Endodermal cell (in vitro differentiated cells): ENCODE data around the gene PIEZO2. TPM values are rescaled to one million over a fixed set of nuclear protein-coding genes. Genes with fewer than 3 reads are reported as not detected.
"Not testable (repeated sequence)": the region's sequence is repeated elsewhere in the genome, so short reads cannot be mapped to it uniquely, and the experiment has no call there.

Experiments used
- DNase-seq: peaks from one replicate; pipeline ENCODE4 v3.0.0-alpha.2; 2017
- H3K27ac ChIP-seq: 2 replicates; pipeline ENCODE4 v1.5.1; 2013; ENCODE audit warnings: mild to moderate bottlenecking, low read depth, low read length, moderate library complexity
- H3K27me3 ChIP-seq: 2 replicates; pipeline ENCODE4 v1.6.1; 2013; ENCODE audit warnings: mild to moderate bottlenecking, low read length, moderate library complexity; ENCODE audit not compliant: insufficient read depth, control insufficient read depth, poor library complexity, severe bottlenecking
- H3K36me3 ChIP-seq: 2 replicates; pipeline ENCODE4 v1.7.0; 2013; ENCODE audit warnings: mild to moderate bottlenecking, low read length, moderate library complexity; ENCODE audit not compliant: control insufficient read depth, insufficient read depth
- H3K4me1 ChIP-seq: one replicate; pipeline ENCODE4 v1.7.0; 2013; ENCODE audit warnings: low read length; ENCODE audit not compliant: control insufficient read depth, insufficient read depth
- H3K4me3 ChIP-seq: 2 replicates; pipeline ENCODE4 v1.5.1; 2013; ENCODE audit warnings: mild to moderate bottlenecking, low read length, moderate library complexity
- H3K9ac ChIP-seq: 2 replicates; pipeline ENCODE4 v1.6.1; 2013; ENCODE audit warnings: mild to moderate bottlenecking, low read length, moderate library complexity; ENCODE audit not compliant: poor library complexity, severe bottlenecking; ENCODE audit errors: extremely low read depth
- H3K9me3 ChIP-seq: 2 replicates; pipeline ENCODE4 v1.6.1; 2013; ENCODE audit warnings: mild to moderate bottlenecking, low read length, moderate library complexity; ENCODE audit not compliant: control insufficient read depth
- H3K27ac Mint-ChIP-seq: 2 replicates; pipeline ENCODE4 v1.8.0; 2020; ENCODE audit warnings: mixed read lengths
- H3K27me3 Mint-ChIP-seq: 2 replicates; pipeline ENCODE4 v1.8.0; 2021; ENCODE audit warnings: mild to moderate bottlenecking, mixed read lengths; ENCODE audit not compliant: insufficient read depth
- H3K36me3 Mint-ChIP-seq: 2 replicates; pipeline ENCODE4 v1.8.0; 2020; ENCODE audit warnings: low read depth, mixed read lengths
- H3K4me1 Mint-ChIP-seq: 2 replicates; pipeline ENCODE4 v1.8.0; 2020; ENCODE audit warnings: mixed read lengths
- H3K4me3 Mint-ChIP-seq: 2 replicates; pipeline ENCODE4 v1.8.0; 2020; ENCODE audit warnings: mild to moderate bottlenecking, moderate library complexity, mixed read lengths
- H3K9me3 Mint-ChIP-seq: 2 replicates; pipeline ENCODE4 v1.8.0; 2020; ENCODE audit warnings: mild to moderate bottlenecking, mixed read lengths
- CTCF ChIP-seq: fragments of 200-600 bp; sonication (generic); conservative IDR thresholded peaks from 2 replicates; pipeline ENCODE4 v1.5.0; 2021; ENCODE audit warnings: antibody characterized with exemption, mild to moderate bottlenecking
- WGBS, 2 experiments: methylation state at CpG; one replicate each; pipeline versions ENCODE4 v1.1.5 to v1.1.7; 2013; ENCODE audit warnings: missing lambda C conversion rate in 2 of 2, mixed read lengths in 1 of 2; ENCODE audit not compliant: insufficient coverage in 1 of 2, insufficient read length in 1 of 2; 5-methylcytosine and 5-hydroxymethylcytosine counted together
- total RNA-seq, 2 donors: library from RNA; stranded (reverse); fragmentation: NEBNext Ultra II Directional in 1 of 2; extraction: Animal tissue kit (Norgen Biotek cat#: 25700) in 1 of 2; gene quantifications; 2 replicates in 1 of 2; 3 replicates in 1 of 2; pipeline ENCODE4 v1.2.1, GENCODE V29; 2021

PIEZO2 gene
- total RNA-seq, 2 donors from 2014 or later, result 7.3 to 12.1 TPM

DNA sequence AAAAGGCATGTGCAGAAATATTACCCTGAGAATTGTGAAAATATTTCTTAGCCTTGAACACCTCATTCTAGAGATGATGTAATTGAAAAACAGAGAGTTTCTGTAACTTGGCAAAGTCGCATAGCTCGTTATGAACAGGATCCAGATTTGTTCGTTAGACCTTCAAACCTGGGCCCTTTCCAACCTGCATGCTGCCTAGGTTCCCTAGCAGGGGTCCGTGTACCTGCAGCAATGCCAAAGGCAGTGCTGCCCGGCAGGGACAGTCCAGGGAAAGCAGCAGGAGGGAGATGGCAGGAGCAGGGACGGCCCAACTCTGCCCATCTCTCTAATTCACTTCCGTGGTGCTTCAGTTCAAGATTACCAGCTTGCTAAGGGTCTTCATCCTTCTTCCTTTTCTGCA lies 12.0 kb downstream of the PIEZO2 start:
- Histone ChIP-seq H3K36me3 (peaks cover 4% of the 10 kb centered on the region), H3K27me3 (no peaks in the 10 kb centered on the region), H3K4me1 (peaks cover 7% of the 10 kb centered on the region), H3K9ac (no peak overlapping the region), H3K9me3 (no peaks in the 10 kb centered on the region), H3K27ac (no peak overlapping the region), H3K4me3 (no peak overlapping the region)
- TF ChIP-seq CTCF, result no peak
- WGBS, 2 experiments, result 82 to 93% methylated on average over 3 to 7 of the region's 7 CpGs
- H3K4me3 Mint-ChIP-seq, result no peak overlapping the region
- no peak overlapping the region for H3K27ac Mint-ChIP-seq
- H3K4me1 Mint-ChIP-seq, result no peaks in the 10 kb centered on the region
- H3K9me3 Mint-ChIP-seq, result no peaks in the 10 kb centered on the region
- H3K27me3 Mint-ChIP-seq, result no peaks in the 10 kb centered on the region
- peaks cover 3% of the 10 kb centered on the region for H3K36me3 Mint-ChIP-seq
- DNase-seq, result no peak

GRCh38 chr18:11136241-11136640 lies 13.1 kb downstream of the PIEZO2 start:
- H3K9ac ChIP-seq, result no peak overlapping the region
- 89 to 98% methylated on average over 1 to 2 of the region's 2 CpGs for WGBS, 2 experiments
- H3K27me3 Mint-ChIP-seq, result no peaks in the 10 kb centered on the region
- no peaks in the 10 kb centered on the region for H3K4me1 Mint-ChIP-seq
- peaks cover 7% of the 10 kb centered on the region for H3K4me1 ChIP-seq
- no peak for DNase-seq
- no peak overlapping the region for H3K27ac ChIP-seq
- no peaks in the 10 kb centered on the region for H3K27me3 ChIP-seq
- no peak for TF ChIP-seq CTCF
- H3K9me3 ChIP-seq, result no peaks in the 10 kb centered on the region
- peaks cover 4% of the 10 kb centered on the region for H3K36me3 ChIP-seq
- H3K9me3 Mint-ChIP-seq, result no peaks in the 10 kb centered on the region
- H3K4me3 Mint-ChIP-seq, result no peak overlapping the region
- no peak overlapping the region for H3K4me3 ChIP-seq
- peaks cover 3% of the 10 kb centered on the region for H3K36me3 Mint-ChIP-seq
- H3K27ac Mint-ChIP-seq, result no peak overlapping the region

GRCh38 chr18:11134940-11135339 lies 14.4 kb downstream of the PIEZO2 start:
- Mint-ChIP-seq H3K9me3 (no peaks in the 10 kb centered on the region), H3K27me3 (no peaks in the 10 kb centered on the region), H3K4me1 (no peaks in the 10 kb centered on the region), H3K4me3 (no peak overlapping the region), H3K36me3 (no peaks in the 10 kb centered on the region), H3K27ac (no peak overlapping the region)
- peaks cover 7% of the 10 kb centered on the region for H3K4me1 ChIP-seq
- DNase-seq, result no peak
- TF ChIP-seq CTCF, result no peak
- no peak overlapping the region for H3K4me3 ChIP-seq
- H3K9me3 ChIP-seq, result peaks cover 4% of the 10 kb centered on the region
- H3K27ac ChIP-seq, result no peak overlapping the region
- H3K36me3 ChIP-seq, result no peaks in the 10 kb centered on the region
- no peak overlapping the region for H3K9ac ChIP-seq
- WGBS, 2 experiments, result 90 to 92% methylated on average over 3 of the region's 4 CpGs
- H3K27me3 ChIP-seq, result no peaks in the 10 kb centered on the region

DNA sequence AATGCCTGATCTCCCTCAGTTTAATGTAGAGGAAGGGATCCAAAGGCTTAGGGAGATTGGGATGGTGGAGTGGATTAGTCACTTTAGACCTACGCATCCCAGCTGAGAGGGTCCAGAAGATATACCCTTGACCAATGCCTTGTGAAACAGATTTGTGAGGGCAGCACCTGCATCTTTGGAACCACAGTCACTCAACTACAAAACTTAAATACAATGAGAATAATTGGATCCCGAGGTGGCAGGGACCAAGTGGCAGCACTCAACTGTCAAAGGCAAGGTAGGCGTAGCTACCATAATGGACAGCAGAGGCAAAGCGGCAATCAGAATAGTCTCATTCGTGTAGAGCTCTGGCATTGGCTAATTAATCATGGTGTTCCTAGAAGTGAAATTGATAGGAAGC lies 20.3 kb downstream of the PIEZO2 start:
- not testable (repeated sequence) for H3K9ac ChIP-seq, H3K4me1 Mint-ChIP-seq, DNase-seq, H3K36me3 ChIP-seq, H3K27ac ChIP-seq, H3K4me3 ChIP-seq, H3K4me1 ChIP-seq, H3K4me3 Mint-ChIP-seq, H3K27me3 Mint-ChIP-seq, H3K27me3 ChIP-seq, H3K27ac Mint-ChIP-seq, H3K36me3 Mint-ChIP-seq
- H3K9me3 ChIP-seq, result peaks cover 18% of the 10 kb centered on the region
- H3K9me3 Mint-ChIP-seq, result peaks cover 18% of the 10 kb centered on the region
- WGBS, 2 experiments, result 90 to 94% methylated on average over 2 to 5 of the region's 5 CpGs
